ENCODE measurements around the gene COL13A1.

COL13A1 gene

GRCh38 chr10:69955211-69955805, 153.6 kb downstream of the COL13A1 start:
- no peak for DNase-seq

GRCh38 chr10:69955897-69956740, 154.4 kb downstream of the COL13A1 start:
- DNase-seq, result no peak

- no peak for DNase-seq
Measured at GRCh38 chr10:69956741-69957230, 155.1 kb downstream of the COL13A1 start.

- no peak for DNase-seq
Measured at GRCh38 chr10:69957241-69957885, 155.7 kb downstream of the COL13A1 start.

- DNase-seq, result no peak
Measured at GRCh38 chr10:69957886-69958555, 156.3 kb downstream of the COL13A1 start.

GRCh38 chr10:69958556-69958902, 156.8 kb downstream of the COL13A1 start:
- DNase-seq, result no peak

- DNase-seq, result no peak
Measured at GRCh38 chr10:69959911-69960310, 158.2 kb downstream of the COL13A1 start.

GRCh38 chr10:69960606-69960987, 158.9 kb downstream of the COL13A1 start:
- DNase-seq, result no peak

GRCh38 chr10:69960988-69961880, 159.5 kb downstream of the COL13A1 start:
- DNase-seq, result no peak

- DNase-seq, result no peak
Measured at GRCh38 chr10:69961881-69962745, 160.4 kb downstream of the COL13A1 start.

GRCh38 chr10:69962746-69963135, 161.0 kb downstream of the COL13A1 start:
- no peak for DNase-seq

GRCh38 chr10:69963178-69963834, 161.6 kb downstream of the COL13A1 start:
- no peak for DNase-seq

GRCh38 chr10:69963835-69964710, 162.4 kb downstream of the COL13A1 start:
- DNase-seq, result no peak

GRCh38 chr10:69965086-69965485, 163.4 kb downstream of the COL13A1 start:
- no peak for DNase-seq

GRCh38 chr10:69965919-69966662, 164.4 kb downstream of the COL13A1 start:
- no peak for DNase-seq

GRCh38 chr10:69968830-69969229, 167.1 kb downstream of the COL13A1 start:
- no peak for DNase-seq

- DNase-seq, result no peak
Measured at GRCh38 chr10:69969977-69970376, 168.3 kb downstream of the COL13A1 start.

- DNase-seq, result no peak
Measured at GRCh38 chr10:69972981-69973397, 171.3 kb downstream of the COL13A1 start.

- no peak for DNase-seq
Measured at GRCh38 chr10:69973678-69974077, 172.0 kb downstream of the COL13A1 start.
